GM18858 (cell line): Measurements from ENCODE around the gene PTPN13.

Source experiments
- ATAC-seq: cut with Tn5 transposase; IDR thresholded peaks from one replicate; pipeline ENCODE4 v1.9.1; 2021; ENCODE audit not compliant: unreplicated experiment

Gene PTPN13

DNA sequence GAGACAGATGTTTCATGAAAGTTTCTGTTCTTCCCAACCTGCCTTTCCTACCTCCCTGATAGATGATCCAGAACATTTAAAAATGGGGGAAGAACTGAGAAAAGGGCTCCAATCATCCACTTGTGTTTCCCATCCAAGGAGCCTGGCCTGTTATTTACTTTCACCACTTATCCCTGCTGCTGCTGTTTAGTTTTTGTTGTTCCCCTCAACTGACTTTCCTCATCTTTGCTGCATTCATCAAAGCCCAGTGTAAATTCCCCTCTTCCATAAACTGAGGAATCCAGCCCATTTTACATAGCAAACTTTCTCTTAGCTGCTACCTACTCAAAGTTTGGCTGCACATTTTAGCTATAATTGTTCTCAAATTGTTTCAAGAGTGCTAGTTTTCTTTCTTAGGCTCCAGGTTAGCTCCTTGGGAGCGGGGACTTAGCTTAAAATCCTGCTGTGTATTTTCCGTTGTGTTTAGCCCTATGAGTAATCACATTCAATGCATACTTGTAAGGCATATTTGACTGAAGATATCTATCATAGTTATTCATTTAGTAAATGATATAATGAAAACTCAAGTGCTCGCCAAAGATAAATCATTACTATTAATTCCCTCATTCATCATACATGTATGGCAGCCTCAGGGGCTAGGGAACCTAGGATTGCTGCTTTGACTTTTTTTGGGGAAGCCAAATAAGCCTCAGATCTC lies 1.4 kb upstream of the PTPN13 start:
- ATAC-seq, result no peak

DNA sequence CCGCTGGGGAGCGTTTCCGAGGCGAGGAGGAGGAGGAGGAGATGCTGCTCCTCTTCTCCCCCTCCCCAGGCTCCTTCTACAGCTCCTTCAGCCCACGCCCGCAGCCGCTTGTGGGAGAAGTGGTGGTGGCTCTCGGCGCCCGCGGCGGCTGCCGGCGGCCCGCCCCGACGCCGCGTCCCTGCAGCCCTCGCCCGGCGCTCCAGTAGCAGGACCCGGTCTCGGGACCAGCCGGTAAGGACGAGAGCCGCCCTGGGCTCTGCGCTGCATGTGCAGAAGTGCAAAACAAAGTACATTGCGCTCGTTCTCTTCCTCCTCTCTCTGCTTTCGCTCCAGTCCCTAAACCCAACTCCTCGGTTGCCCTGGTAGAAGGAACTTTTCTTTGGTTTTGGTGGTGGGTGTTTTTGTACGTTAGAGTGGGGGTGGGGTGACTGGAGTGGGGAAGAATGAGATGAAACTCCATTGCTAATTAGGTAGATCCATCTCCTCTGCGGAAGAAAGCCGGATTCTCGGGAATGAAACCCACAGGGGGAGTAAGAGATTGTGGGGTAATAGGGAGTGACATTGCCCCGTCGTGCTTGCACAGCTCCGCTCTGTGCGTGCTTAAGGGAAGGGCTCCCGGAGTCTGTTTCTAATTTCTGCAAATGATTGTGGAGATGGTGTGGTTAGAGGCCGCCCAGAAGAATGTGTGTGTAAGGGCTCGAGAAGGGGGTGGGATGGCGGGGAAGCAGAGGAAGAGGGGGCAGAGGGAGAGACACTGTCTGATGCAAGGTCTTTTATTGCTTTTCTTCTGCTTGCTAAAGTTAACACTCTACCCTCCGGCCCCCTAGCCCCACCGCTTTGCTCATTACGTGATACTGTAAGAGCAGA lies 677 bp downstream of the PTPN13 start:
- ATAC-seq, result no peak

- no peak for ATAC-seq
Measured at GRCh38 chr4:86595426-86595805, 1.3 kb downstream of the PTPN13 start.

DNA sequence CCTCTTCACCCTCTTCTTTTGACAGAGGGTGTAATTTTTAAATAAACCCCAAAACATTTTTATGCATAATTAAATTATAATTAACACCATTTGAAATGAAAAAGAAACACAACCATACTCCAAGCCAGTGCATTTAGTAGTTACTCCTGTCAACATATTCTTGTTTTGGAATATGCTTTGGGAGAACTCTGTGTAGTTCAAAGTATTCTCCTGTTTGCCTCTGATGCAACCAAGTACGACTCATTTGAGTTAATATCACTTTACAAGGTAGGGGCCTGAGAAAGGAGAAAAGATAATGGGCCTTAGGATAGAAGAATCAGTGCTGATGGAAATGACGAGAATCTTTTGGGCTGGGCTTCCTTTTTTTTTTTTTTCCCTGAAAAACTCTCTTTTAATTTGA lies 2.7 kb downstream of the PTPN13 start:
- no peak for ATAC-seq

DNA sequence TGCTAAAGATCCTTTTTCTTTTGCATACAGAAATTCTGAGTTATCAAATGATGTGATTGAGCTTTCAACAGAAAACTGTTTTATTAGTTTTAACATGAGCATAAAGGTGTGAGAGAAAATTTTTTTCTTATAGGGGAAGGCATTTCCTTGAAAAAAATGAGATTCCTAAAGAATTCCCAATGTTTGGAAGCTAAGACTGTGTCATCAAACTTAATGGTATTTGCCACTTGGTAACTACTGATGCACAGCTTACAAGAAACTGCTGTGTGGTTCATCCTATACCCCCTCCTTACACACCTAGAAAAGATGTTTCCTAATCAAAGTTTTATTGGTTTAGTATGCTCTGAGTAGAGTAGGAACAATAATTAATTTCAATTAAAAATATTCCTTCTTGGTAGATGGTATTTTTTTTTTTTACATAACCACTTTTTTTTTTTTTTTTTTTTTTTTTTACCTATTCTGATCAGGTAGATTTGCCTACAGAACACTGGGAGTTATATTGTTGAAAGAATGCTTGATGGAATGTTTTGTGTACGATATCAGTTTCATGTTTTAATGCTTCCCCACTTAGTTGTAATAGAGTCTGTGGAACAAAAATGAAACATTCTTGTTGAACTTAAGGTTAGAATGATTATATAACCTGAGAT lies 6.0 kb downstream of the PTPN13 start:
- ATAC-seq, result no peak

DNA sequence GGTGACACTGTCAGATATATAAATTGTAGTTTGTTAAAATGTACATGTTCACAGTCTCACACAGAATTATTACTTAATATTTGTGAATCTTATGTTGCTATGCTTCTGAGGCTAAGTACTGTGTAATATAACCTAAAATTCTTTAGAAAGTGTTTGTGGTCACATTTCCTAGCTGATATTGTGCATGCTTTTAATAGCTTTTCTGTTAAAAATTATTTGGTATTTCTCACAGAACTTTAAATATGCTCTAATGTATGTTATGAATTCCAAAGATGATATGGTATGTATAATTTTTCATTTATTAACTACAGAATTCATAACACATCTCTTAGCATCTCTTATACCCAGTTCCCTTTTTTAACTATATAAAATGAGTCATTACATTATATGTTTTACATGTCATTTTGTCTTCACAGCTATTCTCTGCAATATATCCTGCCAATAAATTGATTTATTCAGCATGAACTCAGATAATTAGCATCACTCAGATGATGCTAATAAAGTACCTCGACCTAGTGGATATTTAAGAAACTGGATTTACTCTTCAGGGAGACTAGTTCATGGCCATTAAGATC lies 9.3 kb downstream of the PTPN13 start:
- ATAC-seq, result no peak

- ATAC-seq, result no peak
Measured at GRCh38 chr4:86606809-86607208, 12.7 kb downstream of the PTPN13 start.

- no peak for ATAC-seq
Measured at GRCh38 chr4:86608757-86609375, 14.8 kb downstream of the PTPN13 start.

GRCh38 chr4:86611757-86612156 lies 17.6 kb downstream of the PTPN13 start:
- ATAC-seq, result no peak

DNA sequence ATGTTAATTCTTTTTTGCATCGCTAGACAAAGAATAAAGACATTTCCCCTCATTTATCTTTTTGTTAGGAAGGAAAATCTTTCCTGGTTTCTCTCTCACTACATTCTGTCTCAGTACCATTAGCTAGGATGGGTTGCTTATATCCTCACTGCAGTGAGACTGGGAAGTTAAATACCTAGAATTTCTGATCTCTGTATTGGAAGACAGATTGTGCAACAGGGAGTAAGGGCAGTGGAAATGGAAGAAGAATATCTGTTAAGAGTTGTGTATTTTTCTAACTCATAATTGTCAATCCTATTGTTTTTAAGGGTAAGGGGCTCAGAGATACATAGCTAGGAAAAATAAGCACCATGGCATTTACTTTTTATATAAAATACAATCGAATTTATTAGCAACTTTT lies 19.6 kb downstream of the PTPN13 start:
- ATAC-seq, result no peak

DNA sequence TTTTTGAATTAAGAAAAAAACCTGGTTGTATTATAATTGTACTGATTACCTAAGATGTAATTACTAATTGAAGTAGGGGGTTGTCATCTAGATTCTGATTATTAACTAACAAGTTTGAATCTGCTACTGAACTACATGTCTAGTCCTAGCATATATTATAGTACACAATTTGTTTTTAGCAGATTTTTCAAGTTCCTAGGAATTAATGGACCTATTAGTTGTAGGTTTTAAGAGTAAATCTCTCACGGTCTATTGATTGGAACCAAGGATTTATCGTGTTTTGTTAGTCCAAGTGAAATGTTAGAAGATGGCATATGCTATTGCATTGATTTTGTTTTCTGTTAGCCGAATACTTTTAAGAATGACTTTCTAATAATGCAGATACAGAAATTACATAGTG lies 20.8 kb downstream of the PTPN13 start:
- ATAC-seq, result no peak

DNA sequence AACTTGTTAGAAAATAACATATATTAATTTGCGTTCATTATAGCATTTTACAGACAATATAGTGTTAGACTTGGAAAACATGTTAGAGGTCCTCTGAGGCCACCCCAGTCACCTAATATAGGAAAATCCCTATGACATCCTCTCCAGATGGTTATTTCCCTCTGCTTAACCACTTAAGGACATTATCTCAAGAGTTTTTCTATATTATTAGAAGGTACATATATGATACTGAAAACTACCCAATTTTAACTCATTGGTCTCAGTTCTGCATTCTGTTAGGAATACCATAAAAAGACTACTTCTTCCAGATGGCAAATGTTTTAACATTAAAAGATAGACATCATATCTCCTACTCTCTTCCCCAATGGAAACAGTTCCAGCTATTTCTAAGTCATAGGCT lies 21.4 kb downstream of the PTPN13 start:
- no peak for ATAC-seq

- no peak for ATAC-seq
Measured at GRCh38 chr4:86619656-86620055, 25.5 kb downstream of the PTPN13 start.

DNA sequence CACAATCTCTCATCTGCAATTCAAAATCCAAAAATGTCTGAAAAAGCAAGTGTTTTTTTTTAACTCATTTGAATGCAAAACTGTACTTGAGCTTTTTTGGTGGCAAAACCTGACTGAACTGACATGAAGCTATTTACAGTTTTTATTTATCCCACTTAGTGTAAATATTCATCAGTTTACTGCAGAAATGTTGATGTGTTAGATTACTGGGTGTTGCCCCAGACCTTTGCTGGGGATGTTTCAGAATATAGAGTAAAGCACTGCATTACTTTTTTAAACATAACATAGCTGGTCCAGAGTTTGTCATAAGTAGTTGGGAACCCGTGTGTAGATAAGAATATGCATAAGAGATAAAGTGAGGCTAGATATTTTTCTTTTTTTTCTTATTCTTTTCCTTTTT lies 27.3 kb downstream of the PTPN13 start:
- ATAC-seq, result no peak

- no peak for ATAC-seq
Measured at GRCh38 chr4:86626066-86626465, 32.0 kb downstream of the PTPN13 start.

GRCh38 chr4:86627462-86628135 lies 33.5 kb downstream of the PTPN13 start:
- ATAC-seq, result no peak

DNA sequence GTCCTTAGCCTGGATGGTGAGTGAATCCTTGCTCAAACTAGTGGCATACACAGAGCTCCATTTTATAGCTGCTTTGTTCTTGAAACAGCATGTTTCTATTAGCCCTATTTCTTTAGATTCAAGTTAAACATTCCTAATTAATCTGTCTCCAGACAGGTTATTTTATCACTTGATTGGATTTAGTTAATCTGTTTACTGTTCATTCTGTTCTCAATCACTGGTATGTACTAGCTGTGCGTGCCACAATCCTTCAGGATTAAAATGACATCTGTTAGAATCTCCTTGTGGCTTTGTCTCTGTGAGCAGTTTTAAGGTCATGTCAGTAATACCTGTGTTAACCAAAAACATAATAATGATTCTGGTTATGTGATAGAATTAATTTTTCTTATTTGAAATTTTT lies 36.5 kb downstream of the PTPN13 start:
- no peak for ATAC-seq

DNA sequence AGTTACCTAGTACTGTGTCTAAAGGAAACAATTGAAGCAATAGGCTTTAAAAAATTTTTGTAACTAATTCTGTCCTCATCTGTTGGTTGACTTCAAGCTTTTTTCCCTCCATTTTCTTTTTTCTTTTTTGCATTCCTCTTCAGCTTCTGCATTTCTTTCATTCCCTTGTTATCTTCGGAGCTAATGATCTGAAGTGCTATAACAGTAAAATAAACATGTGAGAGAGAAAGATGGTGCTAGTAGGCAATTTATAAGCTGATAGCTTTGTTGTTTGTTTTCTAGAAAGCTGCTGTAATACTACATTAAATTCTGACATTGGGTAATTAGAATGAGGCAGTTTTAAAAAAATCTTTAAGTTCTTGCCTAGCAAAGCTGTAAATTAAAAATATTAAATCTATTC lies 37.1 kb downstream of the PTPN13 start:
- ATAC-seq, result no peak

DNA sequence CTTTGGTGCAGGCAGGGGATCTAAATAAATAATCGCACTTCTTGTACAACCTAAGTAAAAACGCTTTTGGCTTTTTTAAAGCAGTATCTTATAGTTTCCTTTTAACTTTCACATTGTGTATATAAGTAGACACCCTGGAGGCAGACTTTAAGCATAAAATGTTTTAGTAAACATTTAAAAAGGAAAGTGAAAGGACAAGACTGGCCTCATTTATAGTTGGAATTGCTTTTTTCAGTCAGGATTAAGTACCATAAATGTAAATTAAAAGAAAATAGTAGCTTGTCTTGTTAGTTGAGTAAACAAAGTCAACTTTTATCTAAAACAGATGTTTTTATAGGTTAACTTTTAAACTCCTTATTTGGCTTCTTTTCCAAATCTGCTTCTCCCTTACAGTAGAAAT lies 39.7 kb downstream of the PTPN13 start:
- no peak for ATAC-seq

DNA sequence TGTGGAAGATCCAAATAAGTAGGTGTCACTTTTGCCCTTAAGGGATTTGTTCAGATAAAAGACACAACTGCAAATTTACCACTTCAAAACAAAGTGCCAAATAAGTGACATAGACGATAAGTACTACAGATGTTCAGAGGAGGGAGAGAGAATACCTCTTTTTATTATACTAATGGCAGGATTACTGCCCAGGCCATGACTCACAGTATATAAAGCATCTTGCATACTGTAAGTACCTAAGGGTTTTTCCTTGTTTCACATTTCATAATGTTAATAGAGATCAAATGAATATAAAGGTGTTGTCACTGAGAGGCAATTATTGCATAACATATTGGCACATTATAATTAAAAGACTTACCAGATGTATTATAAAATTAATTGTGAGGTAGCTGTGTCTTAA lies 46.4 kb downstream of the PTPN13 start:
- no peak for ATAC-seq
